Measurements from ENCODE around the gene FAM83C.
"Not testable (repeated sequence)": the region's sequence is repeated elsewhere in the genome, so short reads cannot be mapped to it uniquely, and the experiment has no call there.

The FAM83C gene

GRCh38 chr20:35263532-35264341 is 28.5 kb downstream of the FAM83C start:
- DNase-seq = no peak

- DNase-seq = not testable (repeated sequence)
Measured at GRCh38 chr20:35262731-35263531, 29.3 kb downstream of the FAM83C start.

- not testable (repeated sequence) for DNase-seq
Measured at GRCh38 chr20:35262321-35262720, 29.9 kb downstream of the FAM83C start.

GRCh38 chr20:35260426-35260825 is 31.8 kb downstream of the FAM83C start:
- no peak for DNase-seq

- no peak for DNase-seq
Measured at GRCh38 chr20:35257175-35257909, 34.9 kb downstream of the FAM83C start.

- DNase-seq = no peak
Measured at GRCh38 chr20:35254448-35254999, 37.7 kb downstream of the FAM83C start.

GRCh38 chr20:35253010-35253409 is 39.2 kb downstream of the FAM83C start:
- DNase-seq = no peak

GRCh38 chr20:35252598-35252997 is 39.6 kb downstream of the FAM83C start:
- not testable (repeated sequence) for DNase-seq

- DNase-seq = no peak
Measured at GRCh38 chr20:35252037-35252461, 40.2 kb downstream of the FAM83C start.

- DNase-seq = no peak
Measured at GRCh38 chr20:35251613-35251940, 40.6 kb downstream of the FAM83C start.

- DNase-seq = no peak
Measured at GRCh38 chr20:35248641-35249475, 43.4 kb downstream of the FAM83C start.

- DNase-seq = no peak
Measured at GRCh38 chr20:35246723-35247122, 45.5 kb downstream of the FAM83C start.

- DNase-seq = no peak
Measured at GRCh38 chr20:35243986-35244385, 48.2 kb downstream of the FAM83C start.

GRCh38 chr20:35243317-35243716 is 48.9 kb downstream of the FAM83C start:
- no peak for DNase-seq

GRCh38 chr20:35240811-35241293 is 51.4 kb downstream of the FAM83C start:
- DNase-seq = no peak

GRCh38 chr20:35240083-35240810 is 52.0 kb downstream of the FAM83C start:
- no peak for DNase-seq

GRCh38 chr20:35238735-35239134 is 53.5 kb downstream of the FAM83C start:
- no peak for DNase-seq

- DNase-seq = no peak
Measured at GRCh38 chr20:35238170-35238569, 54.1 kb downstream of the FAM83C start.

- no peak for DNase-seq
Measured at GRCh38 chr20:35237486-35237885, 54.7 kb downstream of the FAM83C start.

- no peak for DNase-seq
Measured at GRCh38 chr20:35235881-35236280, 56.3 kb downstream of the FAM83C start.

Data from activated T-cell treated with anti-CD3 and anti-CD28 coated beads, Interleukin-2, amount 50 U/mL, for 48 hours (primary cell).